GM13976 (cell line): Measurements from ENCODE around the gene B4GALT2.

ENCODE experiments used
- DNase-seq: peaks from one replicate; pipeline ENCODE4 v3.0.0; 2012; ENCODE audit warnings: low spot score
- CTCF ChIP-seq: IDR thresholded peaks from 2 replicates; pipeline ENCODE4 v1.5.1; 2012; ENCODE audit warnings: borderline replicate concordance, mild to moderate bottlenecking; ENCODE audit not compliant: insufficient read depth; ENCODE audit errors: extremely low read depth, missing control alignments, control extremely low read depth
- in situ Hi-C: fragments of 300-500 bp; cut with MboI; formaldehyde crosslinking; loops from one replicate; pipeline ENCODE4 v1.12.0; 2022; ENCODE audit warnings: low sequenced_read_pairs, mixed read lengths, inconsistent platforms; ENCODE audit not compliant: unreplicated experiment

The B4GALT2 gene

DNA sequence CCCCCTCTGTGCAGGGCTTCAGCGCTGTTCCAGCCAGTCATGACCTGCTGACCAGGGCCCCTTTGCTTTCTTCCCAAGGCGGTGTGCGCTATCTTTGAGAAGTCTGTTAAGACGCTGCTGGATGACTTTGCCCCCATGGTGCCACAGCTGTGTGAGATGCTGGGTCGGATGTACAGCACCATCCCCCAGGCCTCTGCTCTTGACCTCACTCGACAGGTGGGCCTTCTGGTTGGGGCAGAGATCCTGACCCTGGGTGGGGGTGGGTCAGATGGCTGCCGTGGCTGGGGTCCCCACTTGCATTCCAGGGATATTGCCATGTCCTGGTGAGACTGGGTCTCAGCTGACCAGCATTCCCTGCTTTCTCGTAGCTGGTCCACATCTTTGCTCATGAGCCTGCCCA lies 18.2 kb upstream of the B4GALT2 start:
- TF ChIP-seq CTCF = no peak
- DNase-seq = no peak
- in situ Hi-C loops = no loop called here

GRCh38 chr1:43961692-43962091 lies 17.3 kb upstream of the B4GALT2 start:
- no peak for TF ChIP-seq CTCF
- in situ Hi-C loops = no loop called here
- DNase-seq = no peak

- in situ Hi-C loops = no loop called here
- DNase-seq = no peak
- no peak for TF ChIP-seq CTCF
Observed at GRCh38 chr1:43962324-43962723, 16.7 kb upstream of the B4GALT2 start.

DNA sequence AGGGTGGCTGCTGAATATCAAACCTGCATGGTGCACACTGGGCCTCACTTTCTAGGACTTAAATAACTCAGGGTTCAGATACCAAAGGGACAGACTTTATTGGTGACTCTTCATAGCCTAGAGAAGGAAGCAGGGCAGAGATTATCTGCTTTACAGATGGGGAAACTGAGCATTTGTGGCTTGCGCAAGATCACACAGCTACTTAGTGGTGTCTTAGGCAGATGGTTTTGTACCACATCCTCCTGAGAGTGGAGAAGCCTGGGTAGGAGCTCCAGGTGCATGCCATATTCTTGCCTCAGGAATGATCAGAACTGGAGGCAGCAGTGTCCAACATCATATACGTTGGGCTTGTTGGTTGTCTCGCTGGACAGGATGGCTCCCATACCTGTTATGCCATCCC lies 16.0 kb upstream of the B4GALT2 start:
- no peak for DNase-seq
- in situ Hi-C loops = no loop called here
- no peak for TF ChIP-seq CTCF

DNA sequence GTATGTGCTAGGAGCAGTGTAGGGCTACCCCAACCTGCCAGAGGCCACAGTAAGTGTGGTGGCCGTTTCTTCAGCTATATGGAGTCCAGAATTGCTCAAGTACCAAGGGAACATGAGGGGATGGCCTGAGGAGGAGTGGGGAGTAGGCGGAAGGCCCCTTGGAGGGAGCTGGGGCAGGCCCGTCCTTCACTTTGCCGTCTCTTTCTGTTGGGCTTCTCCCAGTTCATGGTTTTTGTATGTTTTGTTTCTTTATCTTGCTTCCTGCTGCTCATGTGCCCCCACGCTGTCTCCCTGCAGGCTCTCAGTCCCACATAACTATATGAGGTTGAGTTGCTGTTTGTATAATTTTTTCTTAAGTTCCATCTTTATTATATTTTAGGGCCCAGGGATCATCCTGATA lies 15.1 kb upstream of the B4GALT2 start:
- in situ Hi-C loops = no loop called here
- no peak for TF ChIP-seq CTCF
- no peak for DNase-seq

DNA sequence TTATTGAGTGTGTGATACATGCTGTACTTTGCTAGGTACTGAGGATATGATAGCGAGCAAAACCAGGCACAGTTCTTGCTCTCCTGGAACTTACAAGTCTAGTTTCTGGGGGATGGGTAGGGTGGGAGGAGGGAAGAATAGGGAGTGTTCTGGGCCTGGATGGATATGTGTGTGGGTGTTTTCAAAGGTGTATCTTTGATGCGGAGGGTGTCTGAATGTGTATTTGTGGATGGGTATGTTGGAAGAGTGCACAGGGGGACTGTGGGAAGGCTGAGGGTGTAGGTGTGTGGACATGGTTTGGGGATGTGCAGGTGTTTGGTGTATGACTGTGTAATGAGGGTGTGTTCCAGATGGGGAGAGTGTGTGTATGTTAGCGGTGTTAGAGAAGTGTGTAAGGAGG lies 13.7 kb upstream of the B4GALT2 start:
- no peak for DNase-seq

More for the DNA sequence above, 13.7 kb upstream of the B4GALT2 start:
- in situ Hi-C loops = no loop called here
- no peak for TF ChIP-seq CTCF
